WTC11 (cell line): ENCODE measurements around the gene LRRN3.

ENCODE experiments used
- CTCF ChIP-seq: fragments of 200-600 bp; IDR thresholded peaks from 2 replicates; pipeline ENCODE4 v1.8.0; 2022; ENCODE audit warnings: antibody characterized with exemption
- E2F4 ChIP-seq: sonication (generic); formaldehyde crosslinking; IDR thresholded peaks from 2 replicates; pipeline ENCODE4 v1.8.1; 2022; ENCODE audit warnings: low read depth, mild to moderate bottlenecking, moderate library complexity, missing genetic modification reagents, borderline replicate concordance
- IRF2 ChIP-seq: sonication (generic); formaldehyde crosslinking; IDR thresholded peaks from 2 replicates; pipeline ENCODE4 v1.8.0; 2022; ENCODE audit warnings: low read depth, missing genetic modification reagents, borderline replicate concordance
- NR3C1 ChIP-seq: sonication (generic); formaldehyde crosslinking; conservative IDR thresholded peaks from 2 replicates; pipeline ENCODE4 v1.8.1; 2023; ENCODE audit warnings: low read depth, mild to moderate bottlenecking, missing genetic modification reagents
- PRDM15 ChIP-seq: sonication (generic); formaldehyde crosslinking; IDR thresholded peaks from 2 replicates; pipeline ENCODE4 v1.8.0; 2022; ENCODE audit warnings: missing genetic modification reagents
- ZMAT4 ChIP-seq: fragments of 250-450 bp; sonication (Bioruptor Pico); IDR thresholded peaks from 2 replicates; pipeline ENCODE4 v1.9.0; 2021; ENCODE audit warnings: mild to moderate bottlenecking
- ZNF219 ChIP-seq: sonication (generic); formaldehyde crosslinking; IDR thresholded peaks from 2 replicates; pipeline ENCODE4 v1.8.0; 2023; ENCODE audit warnings: missing genetic modification reagents, mild to moderate bottlenecking, borderline replicate concordance

- no peak for TF ChIP-seq CTCF
- no peak for TF ChIP-seq ZNF219
- TF ChIP-seq IRF2 (CRISPR knock-in tag) = no peak
- no peak for TF ChIP-seq NR3C1 (CRISPR knock-in tag)
- no peak for TF ChIP-seq PRDM15
- TF ChIP-seq ZMAT4 = no peak
- TF ChIP-seq E2F4 (CRISPR knock-in tag) = no peak
Observed at GRCh38 chr7:111067682-111068081, 23.2 kb upstream of the LRRN3 start.
